Measurements from ENCODE around the gene CEP20. TPM values are rescaled to one million over a fixed set of nuclear protein-coding genes. Genes with fewer than 3 reads are reported as not detected.

The CEP20 gene
- total RNA-seq, 3 donors from 2014 or later = 23.2 to 26.8 (median 26.4) TPM

GRCh38 chr16:15858921-15859668 lies 29.3 kb downstream of the CEP20 start:
- no peaks in the 10 kb centered on the region for H3K9me3 ChIP-seq
- no peak overlapping the region for H3K4me3 ChIP-seq
- TF ChIP-seq, protein P1, sequence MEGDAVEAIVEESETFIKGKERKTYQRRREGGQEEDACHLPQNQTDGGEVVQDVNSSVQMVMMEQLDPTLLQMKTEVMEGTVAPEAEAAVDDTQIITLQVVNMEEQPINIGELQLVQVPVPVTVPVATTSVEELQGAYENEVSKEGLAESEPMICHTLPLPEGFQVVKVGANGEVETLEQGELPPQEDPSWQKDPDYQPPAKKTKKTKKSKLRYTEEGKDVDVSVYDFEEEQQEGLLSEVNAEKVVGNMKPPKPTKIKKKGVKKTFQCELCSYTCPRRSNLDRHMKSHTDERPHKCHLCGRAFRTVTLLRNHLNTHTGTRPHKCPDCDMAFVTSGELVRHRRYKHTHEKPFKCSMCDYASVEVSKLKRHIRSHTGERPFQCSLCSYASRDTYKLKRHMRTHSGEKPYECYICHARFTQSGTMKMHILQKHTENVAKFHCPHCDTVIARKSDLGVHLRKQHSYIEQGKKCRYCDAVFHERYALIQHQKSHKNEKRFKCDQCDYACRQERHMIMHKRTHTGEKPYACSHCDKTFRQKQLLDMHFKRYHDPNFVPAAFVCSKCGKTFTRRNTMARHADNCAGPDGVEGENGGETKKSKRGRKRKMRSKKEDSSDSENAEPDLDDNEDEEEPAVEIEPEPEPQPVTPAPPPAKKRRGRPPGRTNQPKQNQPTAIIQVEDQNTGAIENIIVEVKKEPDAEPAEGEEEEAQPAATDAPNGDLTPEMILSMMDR (IDR thresholded peaks at IDR 0.05) = no peak
- DNase-seq = no peak
- H3K36me3 ChIP-seq (ENCODE audit: low read depth) = no peaks in the 10 kb centered on the region
- intact Hi-C loops (cut with DNase I, micrococcal nuclease) = no loop called here
- peaks cover 3% of the 10 kb centered on the region for H3K4me1 ChIP-seq (ENCODE audit: low read depth)
- no peak for ATAC-seq

DNA sequence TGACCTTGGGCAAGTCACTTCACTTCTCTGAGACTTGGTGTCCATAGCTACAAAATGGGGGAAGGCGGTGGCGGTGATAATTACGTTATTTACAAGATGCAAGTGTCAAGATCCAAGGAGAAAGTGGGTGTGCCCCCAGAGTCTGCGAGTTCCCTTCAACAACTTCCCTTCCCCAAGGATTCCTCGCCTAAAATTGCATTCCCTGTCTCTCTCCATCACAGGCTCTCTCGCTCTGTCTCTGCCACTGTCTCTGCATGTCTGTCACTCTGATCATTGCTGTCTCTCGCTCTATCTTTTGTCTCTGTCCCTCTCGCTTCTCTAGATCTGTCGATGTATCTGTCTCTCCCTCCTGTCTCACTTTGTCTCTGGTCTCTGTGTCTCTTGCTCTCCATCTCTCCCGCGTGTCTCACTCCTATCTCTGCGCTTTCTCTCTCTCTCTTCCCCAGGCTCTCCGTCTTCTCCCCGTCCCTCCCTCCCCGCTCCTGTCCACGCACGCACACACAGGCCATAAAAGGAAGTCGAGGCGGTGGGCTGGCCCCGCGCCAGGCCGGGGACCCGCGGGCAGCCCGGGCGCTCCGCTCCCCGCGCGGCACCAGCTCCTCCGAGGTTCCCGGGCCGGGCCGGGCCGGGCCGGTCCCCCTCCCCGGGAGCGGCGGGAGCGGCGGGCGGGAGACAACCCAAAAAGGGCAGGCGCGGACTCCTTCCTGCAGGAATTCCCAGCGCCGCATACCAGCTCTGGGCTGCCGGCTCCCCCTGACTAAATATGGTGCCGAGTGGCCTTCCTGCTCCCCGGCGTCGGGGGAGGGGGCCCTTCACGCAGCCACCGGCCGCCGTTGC lies 30.5 kb downstream of the CEP20 start:
- DNase-seq (peak in 2 of 3 donors; percentile 31 to 58), ATAC-seq (peak; percentile 40)
- no peak overlapping the region for H3K4me3 ChIP-seq
- H3K9me3 ChIP-seq = no peaks in the 10 kb centered on the region
- TF ChIP-seq, protein P1 (IDR thresholded peaks at IDR 0.05) = no peak
- intact Hi-C loops (cut with DNase I, micrococcal nuclease) = no loop called here
- H3K36me3 ChIP-seq (ENCODE audit: low read depth) = no peaks in the 10 kb centered on the region
- H3K4me1 ChIP-seq (ENCODE audit: low read depth) = peaks cover 3% of the 10 kb centered on the region

GRCh38 chr16:15856901-15857698 lies 31.3 kb downstream of the CEP20 start, which contains the start of gene MYH11:
TSS of gene MYH11 (minus strand) at chr16:15857028. CDS start at chr16:15838252, 18,776 bp downstream.
- TF ChIP-seq, protein P1 (IDR thresholded peaks at IDR 0.05) = no peak
- DNase-seq (peak in 2 of 3 donors; percentile 12 to 48), ATAC-seq (peak; percentile 40)
- no peak within 1 kb of the TSS for H3K4me3 ChIP-seq
- no peaks in the 10 kb centered on the region for H3K36me3 ChIP-seq (ENCODE audit: low read depth)
- H3K9me3 ChIP-seq = no peaks in the 10 kb centered on the region
- intact Hi-C loops (cut with DNase I, micrococcal nuclease) = no loop called here
- H3K4me1 ChIP-seq (ENCODE audit: low read depth) = peaks cover 3% of the 10 kb centered on the region

DNA sequence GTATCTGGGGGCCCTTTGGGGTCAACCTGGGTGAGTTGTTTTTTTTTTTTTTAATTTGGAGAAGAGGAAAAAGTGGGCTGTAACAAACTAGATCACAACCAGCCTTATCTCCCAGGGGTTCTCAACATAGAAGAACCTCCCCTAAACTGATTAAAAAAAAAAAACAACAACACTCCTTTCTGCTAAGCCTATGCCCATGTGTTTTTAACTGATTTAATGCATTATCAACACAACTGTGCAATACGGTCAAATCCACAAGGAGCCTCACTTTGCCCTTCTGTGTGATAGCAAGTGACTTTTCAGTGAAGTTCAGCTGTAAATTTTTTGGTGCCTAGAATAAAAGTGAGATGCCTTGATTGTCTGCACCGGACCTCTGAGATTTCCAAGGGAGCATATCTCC lies 32.2 kb downstream of the CEP20 start:
- peaks cover 3% of the 10 kb centered on the region for H3K4me1 ChIP-seq (ENCODE audit: low read depth)
- no peaks in the 10 kb centered on the region for H3K36me3 ChIP-seq (ENCODE audit: low read depth)
- intact Hi-C loops (cut with DNase I, micrococcal nuclease) = no loop called here
- H3K4me3 ChIP-seq = no peak overlapping the region
- ATAC-seq = no peak
- DNase-seq = no peak
- TF ChIP-seq, protein P1 (IDR thresholded peaks at IDR 0.05) = no peak
- H3K9me3 ChIP-seq = no peaks in the 10 kb centered on the region

GRCh38 chr16:15855704-15856003 lies 32.7 kb downstream of the CEP20 start:
- intact Hi-C loops (cut with DNase I, micrococcal nuclease) = no loop called here
- Histone ChIP-seq H3K4me3 (no peak overlapping the region), H3K36me3 (ENCODE audit: low read depth) (no peaks in the 10 kb centered on the region), H3K9me3 (no peaks in the 10 kb centered on the region), H3K4me1 (ENCODE audit: low read depth) (peaks cover 3% of the 10 kb centered on the region)
- ATAC-seq (no peak), DNase-seq (no peak)
- TF ChIP-seq, protein P1 (IDR thresholded peaks at IDR 0.05) = no peak

Measured in mucosa of descending colon (tissue), 3 donors.